HCT116 (cell line): ENCODE data around the gene PDXK. TPM values are rescaled to one million over a fixed set of nuclear protein-coding genes. Genes with fewer than 3 reads are reported as not detected.

Source experiments
- ATAC-seq: fragments of 200-7000 bp; cut with Tn5 transposase; 2 replicates; pipeline ENCODE4 v1.9.1; 2020; ENCODE audit warnings: mild to moderate bottlenecking, moderate library complexity
- BruUV-seq: library from RNA; stranded (reverse); fragments of 400-500 nt; replicated peaks from 2 replicates; lab custom pipeline; 2021; lab: Mats Ljungman, UMichigan
- CTCF ChIA-PET: fragments of 300-600 bp; sonication (Branson Sonifier 250); formaldehyde crosslinking; loops from one replicate; lab custom pipeline; 2021; ENCODE audit warnings: antibody characterized with exemption; lab: Charles Lee
- POLR2A ChIA-PET: fragments of 300-600, 350-600 bp; sonication (Branson Sonifier 250); formaldehyde crosslinking; loops from one replicate; lab custom pipeline; 2021; ENCODE audit warnings: antibody characterized with exemption; lab: Charles Lee
- RAD21 ChIA-PET, 2 experiments: fragments of 300-600 bp; sonication (Branson Sonifier 250); formaldehyde crosslinking; loops; one replicate each; lab custom pipeline; 2023; ENCODE audit warnings: low total read pairs in 2 of 2; ENCODE audit not compliant: uncharacterized antibody in 2 of 2, unreplicated experiment in 2 of 2, low non-redundant PET in 1 of 2; lab: Charles Lee
- DNase-seq: peaks from one replicate; pipeline ENCODE4 v3.0.0-alpha.2; 2010; ENCODE audit warnings: low read depth, low spot score
- H2AFZ ChIP-seq: fragments of 200-600 bp; shearing (Covaris generic), sonication (generic); 2 replicates; pipeline ENCODE4 v1.6.1; 2017; ENCODE audit warnings: low read depth, mixed run types, mixed read lengths, antibody characterized with exemption, low read length; ENCODE audit not compliant: poor library complexity, severe bottlenecking
- H3K27ac ChIP-seq: 2 replicates; pipeline ENCODE4 v1.5.1; 2012; ENCODE audit warnings: low read depth, low read length
- H3K27me3 ChIP-seq: fragments of 200-600 bp; sonication (generic); 2 replicates; pipeline ENCODE4 v1.6.1; 2016; ENCODE audit warnings: mixed run types, low read length, mixed read lengths; ENCODE audit not compliant: insufficient read depth
- H3K36me3 ChIP-seq, 2 experiments: fragments of 200-500 bp in 1 of 2; fragments of 200-600 bp in 1 of 2; sonication (Bioruptor generic) in 1 of 2; sonication (generic) in 1 of 2; 2 replicates each; pipeline versions ENCODE4 v1.5.1 to v1.6.1; 2014 to 2016; ENCODE audit warnings: low read length in 2 of 2, inconsistent platforms in 1 of 2, mixed read lengths in 1 of 2, mixed run types in 1 of 2; ENCODE audit not compliant: insufficient read depth in 2 of 2, control insufficient read depth in 1 of 2
- H3K4me1 ChIP-seq, 2 experiments: fragments of 200-600 bp in 1 of 2; sonication (generic) in 1 of 2; 2 replicates each; pipeline versions ENCODE4 v1.5.1 to v1.6.1; 2012 to 2017; ENCODE audit warnings: low read length in 2 of 2, inconsistent platforms in 1 of 2, mild to moderate bottlenecking in 1 of 2, mixed read lengths in 1 of 2, mixed run types in 1 of 2, moderate library complexity in 1 of 2; ENCODE audit not compliant: insufficient read depth in 2 of 2, control insufficient read depth in 1 of 2
- H3K4me2 ChIP-seq: fragments of 200-600 bp; sonication (generic); 2 replicates; pipeline ENCODE4 v1.6.1; 2017; ENCODE audit warnings: mixed run types, low read length, mixed read lengths
- H3K4me3 ChIP-seq, 2 experiments: fragments of 200-600 bp in 1 of 2; sonication (generic) in 1 of 2; replicated peaks in 1 of 2; 2 replicates each; pipeline ENCODE4 v1.5.1; 2011 to 2016; ENCODE audit warnings: low read length in 2 of 2, control low read depth in 1 of 2, low read depth in 1 of 2, mild to moderate bottlenecking in 1 of 2, mixed read lengths in 1 of 2, mixed run types in 1 of 2
- H3K79me2 ChIP-seq: fragments of 200-600 bp; sonication (generic); 2 replicates; pipeline ENCODE4 v1.6.1; 2017; ENCODE audit warnings: mild to moderate bottlenecking, mixed run types, low read length, moderate library complexity, mixed read lengths; ENCODE audit not compliant: insufficient read depth
- H3K9ac ChIP-seq: fragments of 200-600 bp; sonication (generic); 2 replicates; pipeline ENCODE4 v1.6.1; 2016; ENCODE audit warnings: low read length, mixed read lengths
- H3K9me2 ChIP-seq: fragments of 200-600 bp; sonication (generic), shearing (Covaris generic); 2 replicates; pipeline ENCODE4 v1.6.1; 2017; ENCODE audit warnings: mixed run types, mild to moderate bottlenecking, moderate library complexity; ENCODE audit not compliant: insufficient read depth
- H3K9me3 ChIP-seq, 2 experiments: fragments of 200-500 bp in 1 of 2; fragments of 200-600 bp in 1 of 2; sonication (Bioruptor generic) in 1 of 2; sonication (generic) in 1 of 2; 2 replicates each; pipeline ENCODE4 v1.6.1; 2014 to 2017; ENCODE audit warnings: low read length in 2 of 2, mixed read lengths in 2 of 2, inconsistent platforms in 1 of 2, low read depth in 1 of 2, mild to moderate bottlenecking in 1 of 2, mixed run types in 1 of 2, moderate library complexity in 1 of 2; ENCODE audit not compliant: control insufficient read depth in 1 of 2, insufficient read depth in 1 of 2
- H4K20me1 ChIP-seq: fragments of 200-600 bp; sonication (generic), shearing (Covaris generic); 2 replicates; pipeline ENCODE4 v1.6.1; 2017; ENCODE audit warnings: mixed run types, mild to moderate bottlenecking, moderate library complexity; ENCODE audit not compliant: insufficient read depth
- ELF1 ChIP-seq: IDR thresholded peaks from 2 replicates; pipeline ENCODE4 v1.6.1; 2012; ENCODE audit warnings: low read depth, borderline replicate concordance
- EZH2 ChIP-seq: fragments of 200-600 bp; sonication (generic); IDR thresholded peaks from 2 replicates; pipeline ENCODE4 v1.6.1; 2017; ENCODE audit warnings: antibody characterized with exemption, mixed run types
- EZH2phosphoT487 ChIP-seq: fragments of 200-600 bp; IDR thresholded peaks from 2 replicates; pipeline ENCODE4 v1.6.1; 2018; ENCODE audit warnings: antibody characterized with exemption, borderline replicate concordance
- POLR2A ChIP-seq: IDR thresholded peaks from 2 replicates; pipeline ENCODE4 v1.7.0; 2011; ENCODE audit warnings: borderline replicate concordance; ENCODE audit not compliant: insufficient read depth, insufficient read length; ENCODE audit errors: extremely low read depth
- RAD21 ChIP-seq: IDR thresholded peaks from 2 replicates; pipeline ENCODE4 v1.6.1; 2012; ENCODE audit warnings: low read depth, mild to moderate bottlenecking
- SP1 ChIP-seq: IDR thresholded peaks from 2 replicates; pipeline ENCODE4 v1.6.1; 2012; ENCODE audit warnings: low read depth
- SRF ChIP-seq: IDR thresholded peaks from 2 replicates; pipeline ENCODE4 v1.6.1; 2012; ENCODE audit warnings: low read depth
- TCF7L2 ChIP-seq: IDR thresholded peaks from 2 replicates; pipeline ENCODE4 v1.7.0; 2011; ENCODE audit warnings: borderline replicate concordance, inconsistent platforms; ENCODE audit not compliant: insufficient read depth, insufficient read length; ENCODE audit errors: extremely low read depth
- ZFX ChIP-seq: fragments of 450-650 bp; IDR thresholded peaks from 2 replicates; pipeline ENCODE4 v1.6.1; 2017
- intact Hi-C: fragments of 100-400 bp; cut with micrococcal nuclease; formaldehyde crosslinking; loops from 2 replicates; pipeline ENCODE4 v1.10.0; 2022
- total RNA-seq: library from RNA; stranded (reverse); gene quantifications from one replicate; pipeline ENCODE4 v1.2.1, GENCODE V29; 2021; ENCODE audit not compliant: unreplicated experiment
- TF ChIP-seq, protein P1 (sequence below): IDR thresholded peaks from 2 replicates; pipeline ENCODE4 v1.6.1; 2012
- TF ChIP-seq, protein P2 (sequence below), 3 experiments: fragments of 200-600 bp in 1 of 3; sonication (generic) in 1 of 3; IDR thresholded peaks in 2 of 3; conservative IDR thresholded peaks in 1 of 3; 2 replicates each; pipeline ENCODE4 v1.5.1; 2012 to 2017; ENCODE audit warnings: low read depth in 2 of 3, low read length in 2 of 3, antibody characterized with exemption in 1 of 3, borderline replicate concordance in 1 of 3, control low read depth in 1 of 3, mild to moderate bottlenecking in 1 of 3, mixed read lengths in 1 of 3, mixed run types in 1 of 3, moderate library complexity in 1 of 3; ENCODE audit not compliant: insufficient read depth in 1 of 3

PDXK gene
- total RNA-seq, 1 experiment from 2014 or later, result 127 TPM

DNA sequence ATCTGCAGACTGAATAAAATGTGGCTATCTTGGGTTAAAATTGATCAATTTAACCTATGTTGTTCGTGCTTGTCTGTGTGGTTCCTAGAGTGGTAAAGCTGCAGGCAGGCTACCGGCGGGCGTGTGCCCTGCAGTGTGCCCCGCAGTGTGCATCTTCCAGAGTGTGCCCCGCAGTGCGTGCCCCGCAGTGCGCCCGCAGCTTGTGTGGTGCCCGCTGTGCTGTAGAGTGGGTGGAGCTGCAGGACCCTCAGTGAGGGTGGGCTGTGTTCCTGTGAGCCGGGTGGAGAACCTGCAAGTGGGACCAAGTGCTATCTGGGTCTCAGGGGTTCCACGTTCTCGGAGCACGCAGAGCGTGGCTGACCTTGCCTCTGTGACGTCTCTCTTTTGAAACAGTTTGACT lies 81.2 kb downstream of the PDXK start:
- RAD21 ChIA-PET, result no interaction called here
- POLR2A ChIA-PET, result no interaction called here
- intact Hi-C loops, result no loop called here
- Histone ChIP-seq H3K4me2 (no peak overlapping the region), H3K4me3 (no peak overlapping the region), H3K9me2 (no peaks in the 10 kb centered on the region), H3K9me3 (no peaks in the 10 kb centered on the region), H3K4me1 (no peaks in the 10 kb centered on the region), H3K27ac (no peak overlapping the region), H3K79me2 (peaks cover 22% of the 10 kb centered on the region; the same call in 1 of the 2 replicates), H4K20me1 (no peaks in the 10 kb centered on the region), H2AFZ (no peak overlapping the region), H3K27me3 (no peaks in the 10 kb centered on the region), H3K36me3 (peaks cover 55 to 76% of the 10 kb centered on the region in 2 experiments), H3K9ac (no peak overlapping the region)
- ATAC-seq (no peak), DNase-seq (no peak)
- BruUV-seq, result no TSS peak
- CTCF ChIA-PET, result no interaction called here
- no peak for TF ChIP-seq EZH2
- TF ChIP-seq RAD21, result no peak
- TF ChIP-seq TCF7L2, result no peak
- TF ChIP-seq SP1, result no peak
- TF ChIP-seq POLR2A, result no peak
- TF ChIP-seq ELF1, result no peak
- TF ChIP-seq, protein P1, sequence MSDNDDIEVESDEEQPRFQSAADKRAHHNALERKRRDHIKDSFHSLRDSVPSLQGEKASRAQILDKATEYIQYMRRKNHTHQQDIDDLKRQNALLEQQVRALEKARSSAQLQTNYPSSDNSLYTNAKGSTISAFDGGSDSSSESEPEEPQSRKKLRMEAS, result no peak
- TF ChIP-seq EZH2phosphoT487, result no peak
- TF ChIP-seq SRF, result no peak
- TF ChIP-seq, protein P2, sequence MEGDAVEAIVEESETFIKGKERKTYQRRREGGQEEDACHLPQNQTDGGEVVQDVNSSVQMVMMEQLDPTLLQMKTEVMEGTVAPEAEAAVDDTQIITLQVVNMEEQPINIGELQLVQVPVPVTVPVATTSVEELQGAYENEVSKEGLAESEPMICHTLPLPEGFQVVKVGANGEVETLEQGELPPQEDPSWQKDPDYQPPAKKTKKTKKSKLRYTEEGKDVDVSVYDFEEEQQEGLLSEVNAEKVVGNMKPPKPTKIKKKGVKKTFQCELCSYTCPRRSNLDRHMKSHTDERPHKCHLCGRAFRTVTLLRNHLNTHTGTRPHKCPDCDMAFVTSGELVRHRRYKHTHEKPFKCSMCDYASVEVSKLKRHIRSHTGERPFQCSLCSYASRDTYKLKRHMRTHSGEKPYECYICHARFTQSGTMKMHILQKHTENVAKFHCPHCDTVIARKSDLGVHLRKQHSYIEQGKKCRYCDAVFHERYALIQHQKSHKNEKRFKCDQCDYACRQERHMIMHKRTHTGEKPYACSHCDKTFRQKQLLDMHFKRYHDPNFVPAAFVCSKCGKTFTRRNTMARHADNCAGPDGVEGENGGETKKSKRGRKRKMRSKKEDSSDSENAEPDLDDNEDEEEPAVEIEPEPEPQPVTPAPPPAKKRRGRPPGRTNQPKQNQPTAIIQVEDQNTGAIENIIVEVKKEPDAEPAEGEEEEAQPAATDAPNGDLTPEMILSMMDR (IDR thresholded peaks at IDR 0.05 in 2 of 3, conservative IDR thresholded peaks at IDR 0.05 in 1 of 3; ENCODE audit: borderline replicate concordance in 1 of 3, insufficient read depth in 1 of 3, low read depth in 2 of 3, low read length in 2 of 3), result no peak
- TF ChIP-seq ZFX, result no peak
